ENCODE results near the gene ULK1. TPM values are rescaled to one million over a fixed set of nuclear protein-coding genes. Genes with fewer than 3 reads are reported as not detected.

ULK1 gene
- total RNA-seq, 1 experiment from 2014 or later, result 21.7 TPM

- H3K27ac Mint-ChIP-seq (ENCODE audit: low read depth, unreplicated experiment), result no peak overlapping the region
- peaks cover 29% of the 10 kb centered on the region for H3K27me3 Mint-ChIP-seq (ENCODE audit: insufficient read depth, unreplicated experiment)
- ChIA-PET CTCF (no interaction called here), POLR2A (no interaction called here)
- no peaks in the 10 kb centered on the region for H3K36me3 Mint-ChIP-seq (ENCODE audit: insufficient read depth, unreplicated experiment)
- H3K4me3 Mint-ChIP-seq (ENCODE audit: unreplicated experiment), result no peak overlapping the region
- intact Hi-C loops (cut with micrococcal nuclease), result no loop called here
- peaks cover 8% of the 10 kb centered on the region for H3K4me1 Mint-ChIP-seq (ENCODE audit: insufficient read depth, unreplicated experiment)
- no TSS peak for BruUV-seq (replicated peaks)
- no peak for DNase-seq (ENCODE audit: unreplicated experiment)
- H3K9me3 Mint-ChIP-seq (ENCODE audit: unreplicated experiment), result no peaks in the 10 kb centered on the region
- no peak for TF ChIP-seq CTCF (IDR thresholded peaks at IDR 0.05; ENCODE audit: unreplicated experiment)
Measured at GRCh38 chr12:131854861-131855476, 39.5 kb upstream of the ULK1 start.

GRCh38 chr12:131855521-131856142, 38.8 kb upstream of the ULK1 start:
- intact Hi-C loops (cut with micrococcal nuclease), result no loop called here
- no peaks in the 10 kb centered on the region for H3K36me3 Mint-ChIP-seq (ENCODE audit: insufficient read depth, unreplicated experiment)
- BruUV-seq (replicated peaks), result no TSS peak
- no peak overlapping the region for H3K4me3 Mint-ChIP-seq (ENCODE audit: unreplicated experiment)
- H3K27ac Mint-ChIP-seq (ENCODE audit: low read depth, unreplicated experiment), result no peak overlapping the region
- peaks cover 15% of the 10 kb centered on the region for H3K4me1 Mint-ChIP-seq (ENCODE audit: insufficient read depth, unreplicated experiment)
- POLR2A ChIA-PET, result no interaction called here
- no peaks in the 10 kb centered on the region for H3K9me3 Mint-ChIP-seq (ENCODE audit: unreplicated experiment)
- peaks cover 29% of the 10 kb centered on the region for H3K27me3 Mint-ChIP-seq (ENCODE audit: insufficient read depth, unreplicated experiment)
- CTCF ChIA-PET, result interaction anchor here (0.7 kb wide), 1 partner anchor 132 kb away, joined by 3 read pairs; no protein-coding TSS in a partner anchor
- no peak for TF ChIP-seq CTCF (IDR thresholded peaks at IDR 0.05; ENCODE audit: unreplicated experiment)
- DNase-seq (ENCODE audit: unreplicated experiment), result no peak

- no TSS peak for BruUV-seq (replicated peaks)
- intact Hi-C loops (cut with micrococcal nuclease), result no loop called here
- no peak for TF ChIP-seq CTCF (IDR thresholded peaks at IDR 0.05; ENCODE audit: unreplicated experiment)
- Mint-ChIP-seq H3K27ac (ENCODE audit: low read depth, unreplicated experiment) (no peak overlapping the region), H3K4me3 (ENCODE audit: unreplicated experiment) (no peak overlapping the region), H3K9me3 (ENCODE audit: unreplicated experiment) (no peaks in the 10 kb centered on the region), H3K27me3 (ENCODE audit: insufficient read depth, unreplicated experiment) (peaks cover 29% of the 10 kb centered on the region), H3K36me3 (ENCODE audit: insufficient read depth, unreplicated experiment) (peaks cover 3% of the 10 kb centered on the region), H3K4me1 (ENCODE audit: insufficient read depth, unreplicated experiment) (peaks cover 22% of the 10 kb centered on the region)
- CTCF ChIA-PET, result no interaction called here
- DNase-seq (ENCODE audit: unreplicated experiment), result no peak
- POLR2A ChIA-PET, result no interaction called here
Measured at GRCh38 chr12:131856366-131857097, 37.9 kb upstream of the ULK1 start.

Measured in MCF 10A (cell line).